ENCODE results near the gene OSBPL1A.

Gene OSBPL1A

DNA sequence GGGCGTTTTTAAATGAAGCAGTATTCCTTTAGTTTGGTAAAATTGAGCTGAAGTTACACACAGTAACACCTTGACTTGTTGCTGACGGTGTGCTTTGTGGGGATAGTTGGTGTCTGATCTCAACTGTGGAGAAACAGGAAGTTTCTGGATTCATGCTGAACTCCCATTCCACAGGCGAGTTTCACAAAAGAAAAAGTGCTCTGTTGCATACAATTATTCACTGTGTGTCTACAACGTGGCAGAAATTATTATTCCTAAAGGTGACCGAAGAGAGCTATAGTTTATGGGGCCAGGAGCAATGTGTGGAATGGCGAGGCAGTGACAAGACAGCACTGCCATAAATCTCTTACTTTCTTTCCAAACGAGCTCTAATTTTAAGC is 259.2 kb downstream of the OSBPL1A start:
- DNase-seq (ENCODE audit: low read depth in 1 of 2, low spot score in 1 of 2) = no peak

DNA sequence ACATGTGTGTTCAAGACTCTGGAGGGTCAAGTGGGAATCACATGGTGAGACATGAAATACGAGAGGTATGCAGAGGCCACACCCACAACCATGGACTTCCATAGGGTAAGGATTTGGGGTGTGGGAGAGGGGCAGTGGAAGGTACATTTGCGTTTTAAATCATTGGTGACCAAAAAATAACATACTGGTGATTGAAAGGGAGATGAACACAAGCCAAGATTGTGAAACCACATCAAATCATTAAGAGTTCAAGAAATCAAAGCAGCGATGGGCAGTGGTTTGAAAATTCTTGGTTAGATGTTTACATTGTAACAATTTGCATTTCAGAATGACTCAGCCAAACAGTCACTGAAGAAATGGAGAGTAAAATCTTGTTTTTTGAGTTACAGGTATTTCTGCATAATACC is 260.7 kb downstream of the OSBPL1A start:
- DNase-seq (ENCODE audit: low read depth in 1 of 2, low spot score in 1 of 2) = no peak

DNA sequence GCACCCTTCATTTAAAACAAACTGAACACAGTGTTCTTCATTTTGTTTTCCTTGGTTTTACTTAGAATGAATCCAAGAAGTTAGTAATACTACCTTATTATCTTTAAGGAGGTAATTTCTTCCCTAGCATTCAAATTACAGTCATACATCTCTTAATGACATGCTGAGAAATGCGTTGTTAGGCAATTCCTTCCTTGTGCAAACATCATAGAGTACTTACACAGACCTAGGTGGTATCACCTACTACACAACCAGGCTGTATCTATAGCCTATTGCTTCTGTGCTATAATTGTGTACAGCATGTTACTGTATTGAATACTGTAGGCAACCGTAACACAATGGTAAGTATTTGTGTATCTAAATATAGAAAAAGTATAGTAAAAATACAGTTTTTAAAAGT is 267.1 kb downstream of the OSBPL1A start:
- no peak for DNase-seq (ENCODE audit: low read depth in 1 of 2, low spot score in 1 of 2)

DNA sequence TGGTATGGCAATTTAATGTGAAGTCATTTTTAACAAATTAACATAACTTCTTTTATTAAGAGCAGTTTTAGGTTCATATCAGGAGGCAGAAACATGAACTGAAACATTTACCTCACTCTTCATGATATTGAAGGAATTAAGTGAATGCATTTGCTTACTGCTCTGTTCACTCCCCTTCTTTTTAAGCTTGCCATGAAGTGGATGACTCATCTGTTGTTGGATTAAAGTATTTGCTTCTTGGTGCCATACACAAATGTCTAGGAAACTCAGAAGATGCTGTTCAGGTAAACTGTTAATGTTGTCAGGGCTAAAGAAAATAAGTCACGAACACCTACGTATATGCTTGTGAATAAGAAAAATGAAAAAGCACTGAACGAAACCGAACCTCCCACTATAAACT is 268.9 kb downstream of the OSBPL1A start:
- DNase-seq (ENCODE audit: low read depth in 1 of 2, low spot score in 1 of 2) = no peak

DNA sequence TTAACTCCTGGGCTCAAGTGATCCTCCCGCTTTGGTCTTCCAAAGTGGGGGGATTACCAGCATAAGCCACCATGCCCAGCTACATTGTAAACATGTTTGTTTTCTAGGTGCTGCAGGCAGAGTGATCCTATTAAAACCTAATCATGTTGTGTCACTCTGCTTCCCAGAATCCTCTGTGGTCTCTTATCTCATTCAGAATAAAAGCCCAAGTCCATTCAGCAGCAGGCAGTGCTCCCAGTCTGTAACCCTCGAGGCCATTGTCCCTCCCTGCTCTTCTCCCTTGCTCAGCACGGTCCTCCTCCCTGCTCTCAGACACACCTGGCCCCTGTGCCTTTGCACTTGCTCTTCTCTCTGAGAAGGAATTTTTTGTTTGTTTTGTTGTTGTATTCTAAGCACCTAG is 269.9 kb downstream of the OSBPL1A start:
- DNase-seq (ENCODE audit: low read depth in 1 of 2, low spot score in 1 of 2) = no peak

DNA sequence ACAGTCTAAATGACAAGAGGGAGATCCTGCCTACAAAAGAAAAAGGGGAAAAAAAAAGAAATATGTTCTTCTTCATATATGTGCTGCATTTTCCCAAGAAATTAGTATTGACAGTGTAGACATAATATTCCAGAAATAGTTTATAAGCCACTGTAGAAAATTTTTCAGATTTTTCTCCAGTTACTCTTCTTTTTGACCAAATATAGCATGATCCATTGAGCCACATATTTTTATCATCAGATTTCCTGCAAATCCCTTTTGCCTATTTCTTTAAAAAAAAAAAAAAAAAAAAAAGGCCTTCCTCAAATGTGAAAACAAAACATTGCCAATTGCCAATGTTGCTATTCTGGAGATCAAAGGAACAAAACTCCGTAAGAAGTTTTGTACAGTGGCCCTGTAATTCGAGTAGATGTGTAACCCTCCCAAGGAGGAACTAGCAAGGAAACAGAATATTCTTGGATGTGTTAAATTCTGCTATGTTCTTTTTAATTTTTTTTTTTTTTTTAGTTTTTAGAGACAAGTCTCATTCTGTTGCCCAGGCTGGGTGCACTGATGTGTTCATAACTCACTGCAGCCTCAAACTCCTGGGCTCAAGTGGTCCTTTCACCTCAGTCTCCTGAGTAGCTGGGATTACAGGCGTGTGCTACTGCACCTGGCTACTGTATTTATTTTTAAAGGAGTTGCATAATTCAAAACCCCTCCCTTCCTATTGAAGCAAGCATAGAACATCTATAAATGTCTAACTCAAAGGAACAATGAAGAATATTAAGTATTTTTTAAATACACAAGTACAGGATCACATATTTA is 271.3 kb downstream of the OSBPL1A start:
- no peak for DNase-seq (ENCODE audit: low read depth in 1 of 2, low spot score in 1 of 2)

DNA sequence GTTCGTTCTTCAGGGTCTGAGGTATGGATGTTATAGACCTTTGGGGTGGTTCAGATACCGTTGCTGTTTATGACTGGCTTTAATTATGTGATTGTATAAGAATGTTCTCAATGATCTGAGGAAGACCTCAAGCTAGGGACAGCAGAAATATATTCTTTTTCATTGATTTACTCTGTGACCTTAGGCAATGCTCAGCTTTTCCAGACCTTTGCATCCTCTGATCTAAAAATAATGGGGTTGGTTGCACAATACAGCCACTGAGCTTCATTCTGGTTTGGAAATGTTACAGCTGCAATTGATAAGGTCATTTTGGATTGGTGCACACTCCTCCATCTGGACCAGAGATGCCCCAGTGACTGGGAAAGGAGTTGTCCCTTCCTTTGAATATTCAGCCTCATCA is 276.0 kb downstream of the OSBPL1A start:
- DNase-seq (ENCODE audit: low read depth in 1 of 2, low spot score in 1 of 2) = no peak

DNA sequence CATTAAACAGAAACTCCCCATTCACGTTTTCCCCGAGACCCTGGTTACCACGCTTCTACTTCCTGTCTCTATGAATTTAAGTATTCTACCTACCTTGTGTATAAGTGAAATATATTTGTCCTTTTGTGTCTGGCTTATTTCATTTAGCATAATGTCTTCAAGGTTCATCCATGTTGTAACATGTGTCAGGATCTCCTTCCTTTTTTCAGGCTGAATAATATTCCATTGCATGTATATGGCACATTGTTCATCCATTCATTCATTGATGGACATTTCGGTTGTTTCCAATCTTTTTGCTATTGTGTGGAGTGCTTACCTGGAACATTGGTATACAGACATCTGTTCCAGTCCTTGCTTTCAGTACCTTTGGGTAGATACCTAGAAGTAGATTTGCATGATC is 276.9 kb downstream of the OSBPL1A start:
- DNase-seq (ENCODE audit: low read depth in 1 of 2, low spot score in 1 of 2) = no peak

DNA sequence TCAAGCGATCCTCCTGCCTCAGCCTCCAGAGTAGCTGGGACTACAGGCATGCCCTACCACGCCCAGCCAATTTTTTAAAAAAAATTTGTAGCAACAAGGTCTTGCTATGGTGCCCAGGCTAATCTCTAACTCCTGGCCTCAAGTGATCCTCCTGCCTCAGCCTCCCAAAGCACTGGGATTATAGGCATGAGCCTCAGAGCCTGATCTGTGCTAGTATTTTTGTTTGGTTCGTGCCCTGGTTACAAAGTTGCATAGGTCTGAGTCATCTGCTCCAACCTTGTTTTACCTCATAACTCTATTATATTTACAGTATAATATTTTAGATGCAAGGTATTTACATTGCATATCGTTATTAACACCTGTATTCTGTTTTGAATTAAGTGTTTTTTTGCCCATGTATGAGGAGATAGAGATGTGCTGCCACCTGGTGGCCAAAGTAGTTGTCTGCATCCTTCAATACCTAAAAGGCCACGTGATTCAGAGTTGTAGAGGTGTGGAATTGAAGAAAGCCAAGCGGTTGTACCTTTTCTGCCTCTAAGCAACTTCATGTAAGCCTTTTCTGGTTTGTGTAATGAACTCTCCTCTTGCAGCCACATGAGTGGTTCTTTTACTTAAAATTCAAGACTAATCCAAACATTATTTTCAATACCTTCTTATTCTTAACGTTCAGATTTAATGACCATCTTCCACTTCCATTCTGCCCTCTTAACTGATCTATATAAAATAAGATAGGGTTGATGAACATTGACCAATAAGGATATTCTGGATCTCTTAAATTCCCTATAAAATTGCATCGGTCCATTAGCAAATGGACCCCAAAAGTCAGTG is 278.7 kb downstream of the OSBPL1A start:
- peak; percentile 61 to 63 for DNase-seq (ENCODE audit: low read depth in 1 of 2, low spot score in 1 of 2)

DNA sequence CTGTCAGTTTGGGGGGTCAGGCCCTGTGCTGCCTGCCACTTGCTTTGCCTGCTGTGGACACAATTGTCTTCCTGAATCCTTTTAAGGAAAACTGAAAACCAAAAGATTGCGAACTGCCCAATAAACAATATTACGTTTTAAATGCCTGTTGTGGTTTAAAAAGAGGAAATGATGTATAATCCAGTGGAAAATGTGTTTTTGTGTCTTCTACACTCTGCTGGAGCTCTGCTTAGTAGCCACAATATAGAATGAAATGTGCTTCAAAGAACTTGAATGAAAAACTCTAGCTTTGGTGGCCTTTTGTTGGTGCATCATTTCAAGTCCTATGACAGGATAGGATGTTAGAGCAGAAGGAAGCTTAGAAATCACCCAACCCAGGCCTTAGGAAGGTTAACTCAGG is 282.0 kb downstream of the OSBPL1A start:
- no peak for DNase-seq (ENCODE audit: low read depth in 1 of 2, low spot score in 1 of 2)

DNA sequence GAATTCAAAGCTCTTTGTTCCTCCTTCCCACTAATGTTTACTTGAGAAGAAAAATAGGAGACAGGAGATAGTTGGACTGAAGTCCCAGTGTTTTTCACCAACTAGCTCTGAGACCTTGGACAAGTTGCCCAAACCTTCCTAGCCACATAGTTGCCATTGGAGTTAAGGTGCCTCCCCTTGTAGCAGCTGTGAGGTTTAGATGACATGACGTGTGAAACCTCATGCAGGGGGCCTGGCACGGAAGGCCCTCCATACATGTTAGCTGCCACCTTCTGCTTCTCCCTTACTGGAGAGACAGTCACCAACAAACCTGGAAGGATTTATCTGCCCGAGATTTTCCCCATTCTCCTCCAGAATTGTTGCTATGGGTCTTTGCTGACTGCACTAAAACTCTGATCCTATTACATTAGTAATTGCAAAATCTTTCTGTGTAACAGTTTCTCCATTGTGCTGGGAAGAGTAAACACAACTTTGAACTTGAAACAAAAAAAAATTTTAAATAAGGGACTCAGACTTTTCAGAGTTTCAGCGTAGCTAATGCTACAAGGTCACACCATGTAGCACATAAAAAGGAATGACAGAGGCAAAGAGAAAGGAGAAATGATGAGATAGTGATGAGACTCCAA is 282.6 kb downstream of the OSBPL1A start:
- DNase-seq (ENCODE audit: low read depth in 1 of 2, low spot score in 1 of 2) = no peak

DNA sequence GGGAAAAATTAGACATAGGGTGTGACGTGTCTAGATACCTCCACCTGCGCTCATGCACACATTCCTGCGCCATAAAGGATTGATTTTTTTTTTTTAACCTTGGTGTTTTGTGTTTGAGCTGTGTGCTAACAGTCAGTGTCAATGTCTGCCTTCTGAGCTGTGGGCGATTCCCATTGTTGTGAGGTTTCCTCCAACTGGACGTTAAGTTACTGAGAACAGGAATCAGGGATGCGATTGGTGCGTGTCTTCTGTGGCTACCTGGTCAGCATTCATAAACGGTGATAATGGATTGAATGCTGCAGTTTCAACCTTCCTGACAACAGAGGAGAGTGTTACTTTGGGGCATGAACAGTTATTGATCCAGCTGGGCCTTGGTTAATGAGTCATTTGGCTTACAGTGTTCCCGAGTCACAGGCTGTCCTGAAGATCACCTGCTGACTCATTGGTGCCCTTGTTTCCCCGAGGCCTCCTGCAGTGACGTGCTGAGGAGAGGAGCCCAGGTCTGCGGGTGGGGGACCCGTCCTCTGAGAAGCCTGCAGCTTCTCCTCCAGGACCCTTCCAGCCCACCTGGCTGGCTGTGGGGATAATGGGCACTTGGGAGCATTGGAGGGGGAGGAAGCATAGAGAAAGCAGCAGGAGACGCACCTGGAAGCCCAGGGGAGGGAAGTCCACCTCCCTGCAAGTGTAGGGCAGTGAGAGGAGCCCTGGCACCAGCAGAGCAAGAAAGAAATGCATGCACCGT is 284.6 kb downstream of the OSBPL1A start:
- DNase-seq (ENCODE audit: low read depth in 1 of 2, low spot score in 1 of 2) = no peak

DNA sequence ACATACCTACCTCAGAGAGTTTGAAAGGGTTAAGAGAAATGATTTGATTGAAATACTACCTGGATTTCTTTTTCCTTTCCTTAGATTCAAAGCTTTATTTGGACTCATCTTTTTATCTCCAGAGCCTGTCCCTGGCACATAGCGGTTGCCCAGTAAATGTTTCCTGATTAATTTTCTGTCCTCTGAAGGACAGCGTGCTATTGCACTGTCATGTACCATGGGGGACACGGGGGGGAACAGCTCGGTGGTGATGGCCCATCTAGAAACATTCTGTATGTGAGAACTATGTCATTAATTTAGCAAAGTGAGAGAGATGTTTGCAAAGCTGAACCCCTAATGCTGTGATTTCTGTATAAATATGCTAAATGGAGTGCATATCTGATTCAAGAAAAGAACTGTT is 285.2 kb downstream of the OSBPL1A start:
- no peak for DNase-seq (ENCODE audit: low read depth in 1 of 2, low spot score in 1 of 2)
